IMR-90 (cell line): ENCODE results near the gene CYP11A1. TPM values are rescaled to one million over a fixed set of nuclear protein-coding genes. Genes with fewer than 3 reads are reported as not detected.

Experiments used
- ATAC-seq: fragments of 200-7000 bp; cut with Tn5 transposase; 2 replicates; pipeline ENCODE4 v1.9.1; 2020; ENCODE audit warnings: low read depth, mild to moderate bottlenecking, moderate library complexity
- BruUV-seq: library from RNA; stranded (reverse); fragments of 400-500 nt; replicated peaks from 2 replicates; lab custom pipeline; 2021; lab: Mats Ljungman, UMichigan
- CTCF ChIA-PET: fragments of 300-600 bp; formaldehyde crosslinking; extraction: SDS; loops from one replicate; lab custom pipeline; 2021; ENCODE audit warnings: antibody characterized with exemption; lab: Yijun Ruan, JAX
- POLR2A ChIA-PET: fragments of 300-600 bp; sonication (Branson Sonifier 250); formaldehyde crosslinking; loops from one replicate; lab custom pipeline; 2022; ENCODE audit warnings: antibody characterized with exemption; ENCODE audit not compliant: unreplicated experiment; lab: Charles Lee
- DNase-seq: peaks from one replicate; pipeline ENCODE4 v3.0.0; 2013
- H2AFZ ChIP-seq: replicated peaks from 2 replicates; pipeline ENCODE3; 2013; ENCODE audit warnings: low read length, mild to moderate bottlenecking; ENCODE audit not compliant: poor library complexity
- H2AK5ac ChIP-seq: 2 replicates; pipeline ENCODE4 v1.6.1; 2013; ENCODE audit warnings: low read depth, low read length, inconsistent platforms
- H2AK9ac ChIP-seq: replicated peaks from 2 replicates; pipeline ENCODE3; 2013; ENCODE audit warnings: mild to moderate bottlenecking, low read depth, low read length, moderate library complexity; ENCODE audit not compliant: poor library complexity
- H2BK120ac ChIP-seq: 2 replicates; pipeline ENCODE4 v1.6.1; 2013; ENCODE audit warnings: low read depth, low read length, inconsistent platforms
- H2BK15ac ChIP-seq: 3 replicates; pipeline ENCODE4 v1.6.1; 2013; ENCODE audit warnings: low read depth, low read length, inconsistent platforms
- H2BK20ac ChIP-seq: 2 replicates; pipeline ENCODE4 v1.6.1; 2013; ENCODE audit warnings: low read depth, mild to moderate bottlenecking, inconsistent platforms, low read length, moderate library complexity
- H2BK5ac ChIP-seq: 2 replicates; pipeline ENCODE4 v1.6.1; 2013; ENCODE audit warnings: mild to moderate bottlenecking, low read depth, low read length, inconsistent platforms; ENCODE audit not compliant: poor library complexity, severe bottlenecking
- H3K14ac ChIP-seq: replicated peaks from 2 replicates; pipeline ENCODE4 v1.6.1; 2013; ENCODE audit warnings: low read depth, low read length, inconsistent platforms
- H3K18ac ChIP-seq: 2 replicates; pipeline ENCODE4 v1.6.1; 2013; ENCODE audit warnings: low read depth, low read length, control low read depth
- H3K23ac ChIP-seq: 2 replicates; pipeline ENCODE4 v1.6.1; 2013; ENCODE audit warnings: low read depth, low read length, inconsistent platforms
- H3K27ac ChIP-seq: 2 replicates; pipeline ENCODE4 v1.5.1; 2013; ENCODE audit warnings: mild to moderate bottlenecking, control low read depth, low read length; ENCODE audit not compliant: insufficient read depth
- H3K27me3 ChIP-seq: 2 replicates; pipeline ENCODE4 v1.6.1; 2013; ENCODE audit warnings: low read length; ENCODE audit not compliant: control insufficient read depth, insufficient read depth
- H3K36me3 ChIP-seq: 2 replicates; pipeline ENCODE4 v1.6.1; 2013; ENCODE audit warnings: low read length, mixed read lengths; ENCODE audit not compliant: control insufficient read depth, insufficient read depth
- H3K4ac ChIP-seq: 2 replicates; pipeline ENCODE4 v1.6.1; 2013; ENCODE audit warnings: low read depth, low read length, inconsistent platforms
- H3K4me1 ChIP-seq: 2 replicates; pipeline ENCODE4 v1.6.1; 2013; ENCODE audit warnings: low read length, mixed read lengths; ENCODE audit not compliant: control insufficient read depth, insufficient read depth
- H3K4me2 ChIP-seq: 2 replicates; pipeline ENCODE4 v1.6.1; 2013; ENCODE audit warnings: low read depth, mild to moderate bottlenecking, control low read depth, low read length, moderate library complexity
- H3K4me3 ChIP-seq: 2 replicates; pipeline ENCODE4 v1.5.1; 2013; ENCODE audit warnings: low read depth, mild to moderate bottlenecking, control low read depth, low read length, moderate library complexity; ENCODE audit not compliant: insufficient read depth
- H3K56ac ChIP-seq: 2 replicates; pipeline ENCODE4 v1.6.1; 2013; ENCODE audit warnings: low read length, inconsistent platforms; ENCODE audit not compliant: insufficient read depth; ENCODE audit errors: extremely low read depth
- H3K79me1 ChIP-seq, 2 experiments: 2 replicates each; pipeline ENCODE4 v1.6.1; 2013; ENCODE audit warnings: low read length in 2 of 2, inconsistent platforms in 1 of 2, low read depth in 1 of 2
- H3K9ac ChIP-seq: 2 replicates; pipeline ENCODE4 v1.6.1; 2013; ENCODE audit warnings: low read depth, low read length, control low read depth
- H3K9me1 ChIP-seq: 2 replicates; pipeline ENCODE4 v1.6.1; 2013; ENCODE audit warnings: low read length, inconsistent platforms; ENCODE audit not compliant: insufficient read depth
- H3K9me3 ChIP-seq: 2 replicates; pipeline ENCODE4 v1.6.1; 2013; ENCODE audit warnings: low read length; ENCODE audit not compliant: control insufficient read depth, insufficient read depth
- H4K20me1 ChIP-seq: 2 replicates; pipeline ENCODE4 v1.6.1; 2013; ENCODE audit warnings: low read length, inconsistent platforms; ENCODE audit not compliant: insufficient read depth
- H4K5ac ChIP-seq: 2 replicates; pipeline ENCODE4 v1.6.1; 2013; ENCODE audit warnings: mild to moderate bottlenecking, low read depth, low read length, control low read depth
- H4K8ac ChIP-seq, 2 experiments: 2 replicates each; pipeline ENCODE4 v1.6.1; 2013; ENCODE audit warnings: low read depth in 2 of 2, low read length in 2 of 2, control low read depth in 1 of 2, inconsistent platforms in 1 of 2
- H4K91ac ChIP-seq: 2 replicates; pipeline ENCODE4 v1.6.1; 2013; ENCODE audit warnings: low read depth, low read length, inconsistent platforms; ENCODE audit not compliant: insufficient read depth
- BHLHE40 ChIP-seq: fragments of 150-350 bp; IDR thresholded peaks from 2 replicates; pipeline ENCODE4 v1.6.1; 2016; ENCODE audit warnings: mild to moderate bottlenecking, low read depth, low read length
- CEBPB ChIP-seq: IDR thresholded peaks from 2 replicates; pipeline ENCODE4 v1.6.1; 2012; ENCODE audit warnings: low read depth, low read length, improper control_type of control experiment
- CHD1 ChIP-seq: IDR thresholded peaks from 2 replicates; pipeline ENCODE4 v1.6.1; 2012; ENCODE audit warnings: low read depth, low read length, improper control_type of control experiment
- CTCF ChIP-seq: conservative IDR thresholded peaks from 2 replicates; pipeline ENCODE4 v1.5.1; 2012; ENCODE audit warnings: mild to moderate bottlenecking, low read depth, low read length, improper control_type of control experiment
- ELK1 ChIP-seq: fragments of 150-350 bp; IDR thresholded peaks from 2 replicates; pipeline ENCODE4 v1.6.1; 2016; ENCODE audit warnings: low read depth, mild to moderate bottlenecking, low read length, moderate library complexity, borderline replicate concordance
- FOS ChIP-seq: fragments of 150-350 bp; IDR thresholded peaks from 2 replicates; pipeline ENCODE4 v1.6.1; 2016; ENCODE audit warnings: low read depth, low read length
- MAFK ChIP-seq: IDR thresholded peaks from 2 replicates; pipeline ENCODE4 v1.6.1; 2012; ENCODE audit warnings: low read depth, low read length, improper control_type of control experiment
- MAZ ChIP-seq: IDR thresholded peaks from 2 replicates; pipeline ENCODE4 v1.6.1; 2012; ENCODE audit warnings: low read depth, mild to moderate bottlenecking, low read length, improper control_type of control experiment, moderate library complexity, borderline replicate concordance
- MXI1 ChIP-seq: IDR thresholded peaks from 2 replicates; pipeline ENCODE4 v1.6.1; 2012; ENCODE audit warnings: low read depth, mild to moderate bottlenecking, low read length, moderate library complexity, borderline replicate concordance
- NFE2L2 ChIP-seq: fragments of 150-350 bp; IDR thresholded peaks from 2 replicates; pipeline ENCODE4 v1.6.1; 2016; ENCODE audit warnings: low read depth, mild to moderate bottlenecking, low read length
- POLR2A ChIP-seq: IDR thresholded peaks from 2 replicates; pipeline ENCODE4 v1.6.1; 2012; ENCODE audit warnings: mild to moderate bottlenecking, low read depth, low read length
- RAD21 ChIP-seq: IDR thresholded peaks from 2 replicates; pipeline ENCODE4 v1.6.1; 2012; ENCODE audit warnings: low read length, improper control_type of control experiment
- RCOR1 ChIP-seq: IDR thresholded peaks from 2 replicates; pipeline ENCODE4 v1.6.1; 2012; ENCODE audit warnings: mild to moderate bottlenecking, low read length, improper control_type of control experiment; ENCODE audit not compliant: insufficient replicate concordance
- RFX5 ChIP-seq: IDR thresholded peaks from 2 replicates; pipeline ENCODE4 v1.8.0; 2012; ENCODE audit warnings: low read depth, mild to moderate bottlenecking, low read length, moderate library complexity
- SMC3 ChIP-seq: fragments of 150-350 bp; IDR thresholded peaks from 2 replicates; pipeline ENCODE4 v1.6.1; 2016; ENCODE audit warnings: low read depth, mild to moderate bottlenecking, antibody characterized with exemption, low read length, moderate library complexity
- USF2 ChIP-seq: fragments of 150-350 bp; IDR thresholded peaks from 2 replicates; pipeline ENCODE4 v1.6.1; 2017; ENCODE audit warnings: mild to moderate bottlenecking, antibody characterized with exemption, low read length, low read depth
- WGBS, 2 experiments: methylation state at CpG; one replicate each; pipeline versions ENCODE4 v1.1.5 to v1.1.7; 2013; ENCODE audit warnings: missing lambda C conversion rate in 2 of 2; ENCODE audit not compliant: insufficient read length in 1 of 2; ENCODE audit errors: extremely low coverage in 2 of 2; 5-methylcytosine and 5-hydroxymethylcytosine counted together
- dilution Hi-C: fragments of 300-500 bp; cut with HindIII; formaldehyde crosslinking; loops from one replicate; pipeline ENCODE4 v1.14.3; 2018; ENCODE audit warnings: low sequenced_read_pairs; ENCODE audit not compliant: unreplicated experiment
- in situ Hi-C: fragments of 300-500 bp; cut with MboI; formaldehyde crosslinking; loops from 3 replicates; pipeline ENCODE4 v1.14.3; 2019; ENCODE audit warnings: low sequenced_read_pairs, inconsistent platforms, mixed read lengths
- intact Hi-C: fragments of 100-400 bp; cut with micrococcal nuclease; formaldehyde crosslinking; loops from 2 replicates; pipeline ENCODE4 v1.10.0; 2022
- polyA plus RNA-seq, 3 experiments: library from polyadenylated mRNA; depleted of rRNA; stranded (reverse); fragments of >200 nt; gene quantifications; 2 replicates each; pipeline ENCODE4 v1.2.3, GENCODE V29; 2012; ENCODE audit warnings: low replicate concordance in 1 of 3
- total RNA-seq: library from RNA; depleted of rRNA; stranded (reverse); fragments of >200 nt; gene quantifications from 2 replicates; pipeline ENCODE4 v1.2.3, GENCODE V29; 2012

Gene CYP11A1
- total and polyA plus RNA-seq, 2 of the 4 experiments (the other 2 are of a cell fraction): 0.18 to 0.50 TPM

- Histone ChIP-seq H3K4me1 (peaks cover 12% of the 10 kb centered on the region), H3K4me2 (no peak overlapping the region), H2AK9ac (peak overlapping the region; percentile 79), H4K20me1 (no peaks in the 10 kb centered on the region), H3K9me1 (peaks cover 22% of the 10 kb centered on the region), H3K23ac (no peak overlapping the region; the same call in 1 of the 2 replicates), H3K18ac (no peak overlapping the region), H2BK15ac (no peak overlapping the region), H2AFZ (peak overlapping the region; percentile 33), H3K27ac (no peak overlapping the region), H4K5ac (no peak overlapping the region), H3K14ac (no peak overlapping the region), H3K4ac (no peak overlapping the region), H2BK20ac (no peak overlapping the region), H3K36me3 (no peaks in the 10 kb centered on the region), H2BK120ac (no peak overlapping the region), H4K91ac (no peak overlapping the region), H3K56ac (no peak overlapping the region), H3K9ac (no peak overlapping the region), H4K8ac (no peak overlapping the region), H3K9me3 (no peaks in the 10 kb centered on the region), H3K79me1 (peaks cover 0 to 5% of the 10 kb centered on the region in 2 experiments; a peak in 1 of 4 replicates), H2BK5ac (peak overlapping the region; percentile 7), H2AK5ac (0 out of 2 replicates have a peak overlapping the region, but pooled peaks have one; percentile 48), H3K27me3 (no peaks in the 10 kb centered on the region), H3K4me3 (no peak overlapping the region)
- in situ Hi-C loops (no loop called here), intact Hi-C loops (no loop called here), dilution Hi-C loops (no loop called here)
- TF ChIP-seq CEBPB (no peak), MXI1 (no peak), MAZ (no peak), SMC3 (no peak), RFX5 (no peak), RAD21 (no peak), USF2 (no peak), CTCF (no peak), CHD1 (no peak), NFE2L2 (no peak), RCOR1 (no peak), FOS (no peak), MAFK (no peak), ELK1 (no peak), BHLHE40 (no peak), POLR2A (no peak)
- no peak for DNase-seq
- no TSS peak for BruUV-seq
- no CpG with 5 or more reads among the region's 10 CpGs for WGBS, 2 experiments
- CTCF ChIA-PET: no interaction called here
- POLR2A ChIA-PET: no interaction called here
- no peak for ATAC-seq
Observed at GRCh38 chr15:74387621-74388362, 20.3 kb upstream of the CYP11A1 start.
